ENCODE data around the gene SAMD4B. TPM values are rescaled to one million over a fixed set of nuclear protein-coding genes. Genes with fewer than 3 reads are reported as not detected.

SAMD4B gene
- total RNA-seq, 1 donor from 2014 or later: 100 TPM

GRCh38 chr19:39415111-39416046 lies 73.2 kb downstream of the SAMD4B start:
- H3K36me3 Mint-ChIP-seq (ENCODE audit: unreplicated experiment): peaks cover 13% of the 10 kb centered on the region
- no peak for TF ChIP-seq CTCF (IDR thresholded peaks at IDR 0.05)
- H3K27me3 Mint-ChIP-seq (ENCODE audit: unreplicated experiment): no peaks in the 10 kb centered on the region
- peak overlapping the region; percentile 99 for H3K4me3 Mint-ChIP-seq (ENCODE audit: unreplicated experiment)
- H3K4me1 Mint-ChIP-seq (ENCODE audit: unreplicated experiment): peaks cover 44% of the 10 kb centered on the region
- peak overlapping the region; percentile 44 for H3K27ac Mint-ChIP-seq (ENCODE audit: unreplicated experiment)
- DNase-seq (ENCODE audit: extremely low spot score, unreplicated experiment): no peak
- no peaks in the 10 kb centered on the region for H3K9me3 Mint-ChIP-seq (ENCODE audit: unreplicated experiment)

- peaks cover 34% of the 10 kb centered on the region for H3K4me1 Mint-ChIP-seq (ENCODE audit: unreplicated experiment)
- H3K27me3 Mint-ChIP-seq (ENCODE audit: unreplicated experiment): no peaks in the 10 kb centered on the region
- no peak for DNase-seq (ENCODE audit: extremely low spot score, unreplicated experiment)
- H3K9me3 Mint-ChIP-seq (ENCODE audit: unreplicated experiment): no peaks in the 10 kb centered on the region
- no peak overlapping the region for H3K4me3 Mint-ChIP-seq (ENCODE audit: unreplicated experiment)
- peaks cover 13% of the 10 kb centered on the region for H3K36me3 Mint-ChIP-seq (ENCODE audit: unreplicated experiment)
- TF ChIP-seq CTCF (IDR thresholded peaks at IDR 0.05): no peak
- no peak overlapping the region for H3K27ac Mint-ChIP-seq (ENCODE audit: unreplicated experiment)
These were observed 74.2 kb downstream of the SAMD4B start for GRCh38 chr19:39416152-39417120.

GRCh38 chr19:39417463-39418181 lies 75.4 kb downstream of the SAMD4B start:
- Mint-ChIP-seq H3K9me3 (ENCODE audit: unreplicated experiment) (no peaks in the 10 kb centered on the region), H3K4me3 (ENCODE audit: unreplicated experiment) (no peak overlapping the region), H3K27ac (ENCODE audit: unreplicated experiment) (no peak overlapping the region), H3K36me3 (ENCODE audit: unreplicated experiment) (peaks cover 18% of the 10 kb centered on the region), H3K27me3 (ENCODE audit: unreplicated experiment) (no peaks in the 10 kb centered on the region), H3K4me1 (ENCODE audit: unreplicated experiment) (peaks cover 31% of the 10 kb centered on the region)
- no peak for DNase-seq (ENCODE audit: extremely low spot score, unreplicated experiment)
- TF ChIP-seq CTCF (IDR thresholded peaks at IDR 0.05): no peak

GRCh38 chr19:39419003-39419402 lies 76.8 kb downstream of the SAMD4B start:
- Mint-ChIP-seq H3K27ac (ENCODE audit: unreplicated experiment) (no peak overlapping the region), H3K4me3 (ENCODE audit: unreplicated experiment) (no peak overlapping the region), H3K36me3 (ENCODE audit: unreplicated experiment) (peaks cover 24% of the 10 kb centered on the region), H3K4me1 (ENCODE audit: unreplicated experiment) (peaks cover 29% of the 10 kb centered on the region), H3K9me3 (ENCODE audit: unreplicated experiment) (no peaks in the 10 kb centered on the region), H3K27me3 (ENCODE audit: unreplicated experiment) (no peaks in the 10 kb centered on the region)
- no peak for DNase-seq (ENCODE audit: extremely low spot score, unreplicated experiment)
- TF ChIP-seq CTCF (IDR thresholded peaks at IDR 0.05): no peak

Data from osteocyte (in vitro differentiated cells).